Right renal pelvis (tissue), 4 donors: ENCODE data around the gene NFASC. TPM values are rescaled to one million over a fixed set of nuclear protein-coding genes. Genes with fewer than 3 reads are reported as not detected.

Experiments
- DNase-seq, 4 donors: peaks; one replicate each; pipeline ENCODE4 v3.0.0-alpha.2; 2013; ENCODE audit warnings: low read depth in 4 of 4, low spot score in 3 of 4, missing footprints in 1 of 4
- polyA plus RNA-seq, 4 donors: library from polyadenylated mRNA; unstranded; fragments of 120-200 nt; gene quantifications; one replicate each; pipeline ENCODE4 v1.2.1, GENCODE V29; 2013; ENCODE audit not compliant: insufficient read length in 4 of 4

Gene NFASC
- polyA plus RNA-seq, 4 donors, result 13.0 to 34.1 (median 15.3) TPM

GRCh38 chr1:204996981-204997380 is 126.3 kb downstream of the NFASC start:
- DNase-seq, result no peak

GRCh38 chr1:204997591-204998355 is 127.1 kb downstream of the NFASC start:
- DNase-seq, result no peak

- no peak for DNase-seq
These were observed 130.5 kb downstream of the NFASC start for GRCh38 chr1:205001162-205001561.

GRCh38 chr1:205002705-205003104 is 132.0 kb downstream of the NFASC start:
- DNase-seq, result no peak

GRCh38 chr1:205003358-205004131 is 132.9 kb downstream of the NFASC start:
- no peak for DNase-seq

- DNase-seq, result no peak
These were observed 133.7 kb downstream of the NFASC start for GRCh38 chr1:205004351-205004750.

GRCh38 chr1:205008896-205009295 is 138.2 kb downstream of the NFASC start:
- DNase-seq, result no peak

GRCh38 chr1:205009670-205010069 is 139.0 kb downstream of the NFASC start:
- DNase-seq, result no peak

GRCh38 chr1:205012391-205013140 is 141.9 kb downstream of the NFASC start:
- DNase-seq, result no peak

GRCh38 chr1:205013683-205014367 is 143.2 kb downstream of the NFASC start:
- peak in 2 of 4 donors; percentile 39 to 42 for DNase-seq

GRCh38 chr1:205014783-205015182 is 144.1 kb downstream of the NFASC start:
- no peak for DNase-seq

- no peak for DNase-seq
These were observed 144.6 kb downstream of the NFASC start for GRCh38 chr1:205015241-205015640.

- DNase-seq, result no peak
These were observed 145.4 kb downstream of the NFASC start for GRCh38 chr1:205016075-205016474.

- DNase-seq, result no peak
These were observed 145.9 kb downstream of the NFASC start for GRCh38 chr1:205016584-205016983.

- DNase-seq, result no peak
These were observed 146.3 kb downstream of the NFASC start for GRCh38 chr1:205017001-205017400.

GRCh38 chr1:205017766-205018165 is 147.1 kb downstream of the NFASC start:
- no peak for DNase-seq

- no peak for DNase-seq
These were observed 147.7 kb downstream of the NFASC start for GRCh38 chr1:205018381-205018780.

GRCh38 chr1:205020466-205020865 is 149.8 kb downstream of the NFASC start:
- DNase-seq, result no peak

- no peak for DNase-seq
These were observed 154.0 kb downstream of the NFASC start for GRCh38 chr1:205024679-205025078.

- no peak for DNase-seq
These were observed 154.6 kb downstream of the NFASC start for GRCh38 chr1:205025239-205025638.

- DNase-seq, result no peak
These were observed 155.5 kb downstream of the NFASC start for GRCh38 chr1:205026181-205026580.
